22Rv1 (cell line): ENCODE data around the gene DOK1.

Source experiments
- H3K27ac ChIP-seq: fragments of 450-650 bp; 2 replicates; pipeline ENCODE4 v1.5.1; 2017
- CTCF ChIP-seq: fragments of 450-650 bp; IDR thresholded peaks from 2 replicates; pipeline ENCODE4 v1.5.1; 2017; ENCODE audit warnings: mild to moderate bottlenecking
- ZFX ChIP-seq: fragments of 450-650 bp; IDR thresholded peaks from 2 replicates; pipeline ENCODE4 v1.6.1; 2017; ENCODE audit warnings: antibody characterized with exemption, borderline replicate concordance

The DOK1 gene

GRCh38 chr2:74516650-74517049 lies 37.9 kb upstream of the DOK1 start:
- no peak for TF ChIP-seq CTCF
- TF ChIP-seq ZFX = no peak
- no peak overlapping the region for H3K27ac ChIP-seq

- H3K27ac ChIP-seq = no peak overlapping the region
- TF ChIP-seq ZFX = no peak
- no peak for TF ChIP-seq CTCF
Observed at GRCh38 chr2:74522516-74522915, 32.0 kb upstream of the DOK1 start.

- TF ChIP-seq ZFX = no peak
- H3K27ac ChIP-seq = no peak overlapping the region
Observed at GRCh38 chr2:74524005-74524404, 30.5 kb upstream of the DOK1 start.

GRCh38 chr2:74524955-74525716 lies 29.4 kb upstream of the DOK1 start:
- TF ChIP-seq CTCF (no peak), ZFX (no peak)
- peak overlapping the region; percentile 34; the same call in 1 of the 2 replicates for H3K27ac ChIP-seq

- peak within 1 kb of the TSS; percentile 34 for H3K27ac ChIP-seq
- TF ChIP-seq ZFX (no peak), CTCF (no peak)
Observed at GRCh38 chr2:74525717-74526648, 28.5 kb upstream of the DOK1 start, which contains the start of gene DQX1. DQX1 (minus strand) TSS chr2:74526231; CDS start chr2:74525729, 502 bp downstream.

GRCh38 chr2:74526649-74527230 lies 27.8 kb upstream of the DOK1 start:
- peak overlapping the region; percentile 8; the same call in 1 of the 2 replicates for H3K27ac ChIP-seq
- TF ChIP-seq ZFX = no peak
- no peak for TF ChIP-seq CTCF

GRCh38 chr2:74527741-74528140 lies 26.8 kb upstream of the DOK1 start:
- no peak for TF ChIP-seq CTCF
- TF ChIP-seq ZFX = no peak
- H3K27ac ChIP-seq = no peak overlapping the region
